GM04503 (cell line): ENCODE results near the gene CHPT1.

Source experiments
- DNase-seq: peaks from one replicate; pipeline ENCODE4 v3.0.0-alpha.2; 2012; ENCODE audit warnings: low read depth

CHPT1 gene

DNA sequence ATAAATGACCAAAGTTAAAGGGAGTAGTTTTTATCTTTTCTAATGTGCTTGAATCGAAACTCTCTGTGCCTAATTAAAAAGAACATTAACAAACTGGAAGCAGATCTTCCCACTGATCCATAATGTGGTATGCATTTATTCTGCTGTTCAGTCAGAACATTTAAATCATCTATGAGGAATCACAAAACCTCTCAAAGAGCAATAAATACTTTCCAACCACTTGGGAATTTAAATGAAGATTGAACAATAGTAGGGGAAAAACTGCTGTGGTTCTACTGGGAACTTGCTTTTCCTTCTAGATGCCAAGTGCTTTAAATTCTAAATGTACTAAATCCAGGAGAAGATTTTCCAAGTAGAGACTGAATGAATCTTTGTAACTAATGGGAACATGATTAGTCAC, 12.3 kb upstream of the CHPT1 start:
- DNase-seq = no peak

DNA sequence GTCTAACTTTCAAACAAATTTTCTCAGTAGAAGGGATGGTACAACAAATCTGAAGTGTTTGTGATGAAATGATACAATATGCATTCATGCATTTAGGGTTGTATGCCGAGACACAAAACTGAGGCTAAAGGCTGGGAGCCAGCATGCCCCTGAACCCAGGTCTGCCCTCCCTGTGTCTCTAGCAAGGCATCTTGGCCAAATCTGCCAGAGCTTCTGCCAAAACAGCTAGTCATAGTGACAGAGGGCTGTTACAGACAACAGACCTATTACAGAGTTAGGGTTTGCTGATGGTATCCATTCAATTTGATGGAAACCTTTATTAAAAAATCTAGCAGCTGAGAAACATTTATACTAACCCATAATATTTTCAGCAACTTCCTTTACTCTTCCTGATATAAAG, 11.3 kb upstream of the CHPT1 start:
- no peak for DNase-seq

DNA sequence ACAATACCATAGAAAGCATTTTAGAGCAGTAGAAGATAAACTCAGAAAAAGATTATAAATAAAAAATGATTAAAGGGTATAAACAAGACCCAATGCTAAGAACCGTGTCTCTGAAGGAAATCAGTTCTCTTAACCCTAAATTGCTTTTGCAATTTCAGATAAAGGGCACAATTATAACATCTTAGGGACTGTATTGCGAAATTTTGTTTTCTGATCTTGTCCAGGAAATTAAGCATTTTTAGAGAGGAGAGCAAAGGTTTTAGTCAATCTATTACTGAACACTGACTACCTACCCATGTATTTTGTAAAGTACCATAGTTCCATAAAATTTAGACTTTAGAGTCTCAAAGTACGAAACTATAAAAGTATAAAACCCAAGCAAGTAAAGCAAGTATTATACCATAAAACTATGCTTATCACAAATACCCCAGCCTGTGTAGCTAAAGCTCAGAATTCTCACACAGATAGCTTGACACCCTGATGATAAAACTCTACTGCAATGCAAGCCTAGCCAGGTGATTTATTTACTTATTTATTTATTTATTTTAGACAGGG, 6.8 kb upstream of the CHPT1 start:
- no peak for DNase-seq

DNA sequence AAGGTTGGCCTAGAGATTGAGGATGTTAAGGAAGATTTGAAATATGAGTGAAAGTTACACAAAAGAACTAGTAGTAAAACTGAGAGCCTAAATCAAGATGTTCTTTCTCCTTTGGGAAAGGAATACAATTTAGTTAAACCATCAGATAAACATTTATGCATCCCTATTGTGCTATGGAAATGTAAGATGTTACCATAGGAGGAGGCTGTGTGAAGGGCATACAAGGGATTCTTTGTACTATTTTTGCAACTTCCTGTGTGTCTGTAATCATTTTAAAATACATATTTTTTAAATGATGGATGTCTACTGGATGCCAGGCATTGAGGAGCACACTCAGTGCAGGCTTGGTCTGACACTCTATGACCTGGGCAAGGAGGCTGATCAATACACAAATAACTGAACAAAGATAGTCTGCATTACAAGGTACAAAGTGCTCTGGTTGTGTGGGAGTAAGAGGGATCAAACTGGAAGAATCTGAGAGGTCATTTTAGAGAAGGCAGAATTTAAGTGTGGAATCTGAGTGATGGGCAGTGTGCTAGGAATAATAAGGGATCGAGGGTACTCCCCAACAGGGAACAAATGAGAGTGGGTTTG, 5.8 kb upstream of the CHPT1 start:
- DNase-seq = no peak

DNA sequence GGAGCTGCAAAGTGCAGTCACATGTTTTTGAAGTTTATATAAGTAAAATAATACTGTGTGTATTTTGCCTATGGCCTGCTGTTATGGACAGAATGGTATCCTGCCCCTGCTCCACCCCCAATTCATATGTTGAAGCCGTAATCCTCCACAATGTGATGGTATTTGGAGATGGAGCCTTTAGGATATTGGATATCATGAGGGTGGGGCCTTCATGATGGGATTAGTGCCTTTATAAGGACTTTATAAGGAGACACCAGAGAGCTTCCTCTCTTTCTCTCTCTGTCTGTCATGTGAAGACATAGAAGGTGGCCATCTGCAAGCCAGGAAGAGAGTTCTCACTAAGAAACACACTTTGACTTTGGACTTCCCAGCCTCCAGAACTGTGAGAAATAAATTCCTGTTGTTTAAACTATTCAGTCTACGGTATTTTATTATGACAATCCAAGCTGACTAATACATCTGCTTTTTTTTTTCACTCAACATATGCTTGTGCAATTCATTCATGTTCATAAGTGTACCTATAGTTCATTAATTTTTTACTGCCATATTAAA, 3.1 kb upstream of the CHPT1 start:
- no peak for DNase-seq

DNA sequence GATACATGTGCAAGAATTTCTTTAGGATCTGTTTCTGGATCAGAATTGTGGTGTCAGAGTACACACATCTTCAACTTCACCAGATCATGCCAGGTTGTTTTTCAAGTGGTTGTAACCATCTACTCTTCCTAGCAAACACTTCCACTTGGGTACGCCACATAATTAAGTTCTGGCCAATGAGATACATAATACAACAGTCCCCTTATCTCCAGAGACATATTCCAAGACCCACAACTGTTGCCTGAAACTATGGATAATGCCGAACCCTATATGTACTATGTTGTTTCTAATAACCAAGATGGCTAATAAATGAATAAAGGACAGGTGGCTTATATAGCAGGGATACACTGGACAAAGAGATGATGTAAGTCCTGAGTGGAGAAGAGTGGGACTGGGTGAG, 2.5 kb upstream of the CHPT1 start:
- no peak for DNase-seq

DNA sequence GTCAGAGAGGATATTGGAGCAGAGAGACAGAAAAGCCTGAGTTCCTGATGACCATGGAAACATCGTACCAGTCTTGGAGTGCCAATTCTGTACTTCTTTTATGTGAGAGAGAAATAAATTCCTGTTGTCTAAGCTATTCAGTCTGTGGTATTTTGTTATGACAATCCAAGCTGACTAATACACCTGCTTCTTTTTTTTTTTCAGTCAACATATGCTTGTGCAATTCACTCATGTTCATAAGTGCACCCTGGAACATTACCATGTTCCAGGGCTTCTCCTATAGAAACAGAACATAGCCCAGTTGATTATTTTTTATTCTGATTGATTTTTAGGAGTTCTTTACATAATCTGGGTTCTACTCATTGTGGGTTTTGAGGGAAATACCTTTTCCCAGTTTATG, 1.7 kb upstream of the CHPT1 start:
- no peak for DNase-seq

DNA sequence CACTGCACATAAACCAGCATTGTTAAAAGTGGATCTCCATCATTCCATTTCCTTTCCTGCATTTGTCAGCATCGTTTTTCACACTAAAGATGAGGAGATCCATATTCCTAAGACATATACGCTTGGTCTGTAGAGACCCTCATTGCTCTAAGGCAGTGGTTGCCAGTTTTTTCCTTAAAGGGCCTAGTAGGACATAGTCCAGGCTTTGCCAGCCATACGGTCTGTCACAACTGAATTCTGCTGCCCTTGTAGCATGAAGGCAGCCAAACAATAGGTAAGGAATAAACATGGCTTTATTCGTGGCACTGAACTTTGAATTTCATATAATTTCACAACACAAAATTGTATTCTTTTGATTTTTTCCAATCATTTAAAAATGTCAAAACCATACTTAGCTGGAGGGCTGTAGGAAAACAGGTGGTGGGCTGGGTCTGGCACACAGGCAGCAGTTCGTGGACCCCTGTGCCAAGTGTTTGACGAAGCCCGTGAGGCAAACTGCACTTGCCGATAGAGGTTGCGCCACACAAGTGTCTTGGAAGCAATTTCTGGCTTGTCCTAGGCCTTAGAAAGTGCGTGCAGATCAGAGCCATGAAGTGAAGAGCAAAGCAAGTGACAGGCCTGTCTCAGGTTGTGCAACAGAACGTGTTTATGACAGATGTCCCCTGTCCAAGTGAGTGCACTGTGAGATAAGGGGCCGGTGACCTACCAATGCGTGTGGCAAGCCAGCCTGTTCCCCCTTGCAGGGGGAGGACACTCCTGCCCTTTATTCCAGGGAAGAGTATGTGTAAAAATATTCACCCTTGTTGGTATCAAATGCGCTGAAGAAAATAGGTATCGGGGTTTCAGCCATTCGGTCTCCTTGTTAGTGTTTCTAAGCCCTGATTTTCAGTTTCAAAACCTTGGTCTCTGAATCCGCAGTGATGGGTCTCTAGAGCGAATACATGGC, 916 bp upstream of the CHPT1 start:
- no peak for DNase-seq

DNA sequence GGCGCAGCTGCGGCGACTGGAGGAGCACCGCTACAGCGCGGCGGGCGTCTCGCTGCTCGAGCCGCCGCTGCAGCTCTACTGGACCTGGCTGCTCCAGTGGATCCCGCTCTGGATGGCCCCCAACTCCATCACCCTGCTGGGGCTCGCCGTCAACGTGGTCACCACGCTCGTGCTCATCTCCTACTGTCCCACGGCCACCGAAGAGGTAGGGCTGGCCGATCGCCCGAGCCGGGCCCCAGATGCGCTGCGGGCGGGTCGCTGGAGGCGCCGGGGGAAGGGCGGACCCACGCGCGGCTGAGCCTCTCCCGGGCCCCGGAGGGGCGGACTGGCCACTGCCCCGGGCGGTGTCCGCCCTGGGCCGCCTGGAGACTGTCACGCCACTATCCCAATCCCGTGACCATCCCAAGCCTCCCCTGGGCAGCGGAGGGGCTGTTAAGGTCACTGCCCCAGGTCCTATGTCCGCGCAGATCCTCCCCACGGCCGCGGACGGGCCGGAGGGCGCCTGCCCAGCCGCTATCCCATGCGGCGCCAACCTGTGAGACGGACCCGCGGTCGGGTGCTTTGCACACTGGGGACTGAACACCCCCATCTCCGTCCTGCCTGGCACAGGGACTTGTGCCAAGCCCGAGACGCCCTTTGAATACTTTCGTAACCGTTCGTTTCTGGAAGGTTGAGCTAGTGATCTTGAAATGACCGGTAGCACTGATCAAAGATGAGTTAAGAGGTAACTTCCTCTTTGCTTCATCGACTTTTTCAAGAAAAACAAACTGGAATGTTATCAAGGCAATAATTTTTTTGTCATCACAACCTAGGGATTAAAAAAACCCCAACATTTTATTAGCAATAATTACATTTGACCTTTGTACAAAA, 725 bp downstream of the CHPT1 start:
- no peak for DNase-seq

DNA sequence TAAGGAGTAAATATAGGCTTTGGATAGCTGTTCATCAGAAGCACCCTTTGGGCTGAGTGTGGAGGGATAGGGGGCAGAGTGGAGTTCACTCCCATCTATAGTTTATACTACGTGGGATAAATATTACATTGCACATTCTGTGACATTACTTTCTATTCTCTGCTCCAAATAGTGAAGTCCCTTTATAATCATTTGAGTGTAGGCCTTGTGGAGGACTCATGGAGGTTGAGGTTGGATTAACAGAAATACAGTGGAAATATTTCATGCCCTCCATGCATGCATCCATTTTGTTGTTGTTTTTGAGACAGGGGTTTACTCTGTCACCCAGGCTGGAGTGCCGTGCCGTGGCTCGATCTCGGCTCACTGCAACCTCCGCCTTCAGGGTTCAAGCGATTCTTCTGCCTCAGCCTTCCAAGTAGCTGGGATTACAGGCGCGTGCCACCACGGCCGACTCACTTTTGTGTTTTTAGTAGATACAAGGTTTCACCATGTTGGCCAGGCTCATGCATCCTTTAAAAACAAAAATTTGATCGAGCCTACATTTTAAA, 1.4 kb downstream of the CHPT1 start:
- no peak for DNase-seq

DNA sequence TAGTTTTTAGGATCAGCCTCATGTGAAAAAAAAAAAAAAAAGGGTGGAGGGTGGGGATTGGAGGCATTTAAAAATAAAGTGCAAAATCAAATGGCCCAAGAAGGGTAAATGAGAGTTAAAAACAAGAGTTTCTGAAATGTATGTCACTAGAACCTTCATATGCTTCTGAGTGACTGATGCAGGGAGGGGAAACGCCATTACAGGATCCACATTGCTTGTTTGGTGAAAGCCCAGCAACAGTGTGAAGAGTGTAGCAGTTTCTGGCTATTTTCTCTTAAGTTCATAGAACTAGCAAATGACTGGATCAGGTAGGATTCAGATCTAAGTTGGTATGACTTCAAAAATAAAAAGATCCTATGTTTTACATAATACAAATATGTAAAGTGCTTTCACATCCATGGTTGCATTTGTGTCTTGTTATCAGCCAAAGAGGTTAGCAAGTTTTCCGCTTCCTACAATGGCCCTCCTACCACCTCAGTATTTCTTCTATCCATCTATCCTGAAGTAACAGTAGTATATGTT, 2.9 kb downstream of the CHPT1 start:
- no peak for DNase-seq

DNA sequence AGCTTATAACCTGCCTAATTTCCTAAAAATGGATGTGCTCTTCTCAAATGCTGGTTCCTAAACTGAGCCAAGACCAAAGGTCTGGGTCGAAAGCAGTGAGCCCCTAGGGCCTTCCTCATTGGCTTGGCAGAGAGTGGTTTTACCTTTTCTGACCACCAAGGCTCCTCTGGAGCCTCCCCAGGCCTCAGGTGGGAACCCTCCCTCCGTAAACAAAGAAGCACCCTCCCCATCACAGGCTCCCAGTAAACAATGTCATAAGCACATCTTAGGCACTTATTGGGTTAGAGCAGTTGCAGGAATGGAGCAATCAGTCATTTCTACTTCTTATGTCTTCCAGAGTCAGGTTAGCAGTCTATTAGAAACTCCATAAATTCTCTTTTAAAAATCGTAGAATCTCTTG, 6.0 kb downstream of the CHPT1 start:
- no peak for DNase-seq

DNA sequence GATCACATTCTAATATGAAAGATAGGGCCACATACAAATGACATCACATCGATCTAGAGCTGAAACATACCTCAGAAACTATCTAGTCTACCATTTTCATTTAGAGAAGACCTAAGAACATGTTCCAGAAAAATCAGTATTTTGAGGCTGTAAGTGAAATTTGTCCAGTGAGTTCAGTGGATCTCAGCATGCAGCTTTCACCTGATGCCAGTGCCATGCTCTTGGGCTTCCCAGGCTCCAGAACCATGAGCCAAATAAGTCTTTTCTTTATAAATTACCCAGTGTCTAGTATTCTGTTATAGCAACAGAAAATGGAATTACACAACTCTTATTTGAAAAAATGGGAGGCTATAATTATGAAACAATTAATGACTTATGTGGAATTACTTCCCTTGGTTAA, 9.0 kb downstream of the CHPT1 start:
- no peak for DNase-seq

DNA sequence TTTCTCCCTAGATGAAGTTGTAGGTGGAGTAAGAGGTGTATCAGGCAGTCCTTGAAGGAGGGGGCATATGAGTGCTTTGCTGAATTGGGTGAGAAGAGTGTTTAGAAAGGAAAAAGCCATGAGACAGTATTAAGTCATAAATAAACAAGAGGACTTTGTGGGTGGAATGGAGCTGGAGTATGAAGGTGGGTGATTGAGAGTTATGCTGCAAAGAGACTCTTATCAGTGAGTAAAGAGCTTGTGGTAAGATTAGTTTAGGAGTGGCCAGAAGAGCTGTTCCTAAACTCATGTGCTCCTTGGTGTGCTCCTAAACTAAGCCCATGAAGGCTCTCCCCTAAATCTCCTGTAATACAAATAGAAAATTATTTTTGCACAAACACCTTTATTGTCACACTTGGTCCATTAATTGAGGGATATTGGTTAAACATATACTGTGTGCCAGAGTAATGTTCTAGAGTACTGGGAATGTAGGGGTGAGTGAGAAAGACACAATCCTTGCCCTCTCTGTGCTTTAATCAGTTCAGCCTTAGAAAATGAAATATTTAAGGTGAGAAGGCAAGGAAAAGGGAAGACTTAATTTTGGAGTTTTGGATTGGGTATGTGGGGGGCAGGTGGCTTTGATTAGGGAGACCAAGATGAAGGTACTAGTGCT, 9.8 kb downstream of the CHPT1 start:
- DNase-seq = no peak

DNA sequence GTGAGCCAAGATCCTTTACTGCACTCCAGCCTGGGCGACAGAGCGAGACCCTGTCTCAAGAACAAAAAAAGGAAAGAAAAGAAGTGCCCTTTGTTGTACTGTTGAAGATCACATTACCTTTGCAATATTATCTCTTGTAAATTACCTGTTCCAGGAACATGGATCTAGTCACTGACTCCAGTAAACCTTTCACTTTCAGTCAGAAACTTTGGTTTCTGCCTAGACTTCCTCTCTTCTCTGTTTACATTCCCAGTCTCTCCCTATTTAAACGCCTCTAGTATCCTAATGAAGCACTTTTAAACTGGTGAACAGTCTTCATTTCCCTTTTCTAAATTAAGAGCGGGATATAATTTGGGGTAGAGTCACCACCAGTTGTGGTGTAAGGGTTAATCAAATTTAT, 12.8 kb downstream of the CHPT1 start:
- DNase-seq = no peak

DNA sequence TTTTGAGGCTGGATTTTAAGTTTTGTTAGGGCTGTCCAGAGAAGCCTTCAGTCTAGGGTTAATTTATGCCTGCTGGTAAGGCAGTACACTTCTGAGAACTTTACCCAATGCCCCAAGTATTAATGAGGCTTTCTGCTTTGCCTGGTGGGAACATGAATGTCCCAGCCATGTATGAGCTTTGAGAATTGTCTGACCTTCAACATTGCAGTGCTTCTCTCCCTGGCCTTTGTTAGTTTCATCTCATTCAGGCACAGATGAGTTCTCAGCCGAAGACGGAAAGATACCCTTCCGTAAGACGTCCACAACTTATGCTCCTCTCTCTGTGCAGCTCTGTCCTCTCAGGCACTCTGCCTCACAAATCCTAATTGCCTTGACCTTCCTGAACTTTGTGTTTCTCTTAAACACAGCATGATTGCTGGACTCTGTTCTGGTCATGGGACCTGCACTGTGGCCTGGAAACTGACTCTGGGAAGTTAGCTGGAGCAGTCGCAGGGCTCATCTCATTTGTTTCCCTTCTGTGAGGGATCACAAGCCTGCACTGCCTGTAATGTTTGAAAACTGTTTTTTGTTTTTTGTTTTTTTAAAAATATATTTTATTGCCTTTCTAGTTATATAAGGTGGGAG, 15.7 kb downstream of the CHPT1 start:
- DNase-seq = no peak

DNA sequence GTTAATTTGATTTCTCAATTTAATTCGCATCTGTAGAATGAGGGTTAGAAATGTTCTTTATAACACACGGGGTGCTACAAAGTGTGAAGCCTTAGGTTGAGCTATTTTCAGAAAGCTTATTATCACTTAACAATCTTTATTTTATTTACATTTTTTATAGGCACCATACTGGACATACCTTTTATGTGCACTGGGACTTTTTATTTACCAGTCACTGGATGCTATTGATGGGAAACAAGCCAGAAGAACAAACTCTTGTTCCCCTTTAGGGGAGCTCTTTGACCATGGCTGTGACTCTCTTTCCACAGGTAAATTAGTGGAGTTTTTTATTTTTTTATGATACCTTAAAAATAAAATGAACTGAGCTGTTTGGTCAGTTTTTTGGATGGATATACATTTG, 16.5 kb downstream of the CHPT1 start:
- no peak for DNase-seq

DNA sequence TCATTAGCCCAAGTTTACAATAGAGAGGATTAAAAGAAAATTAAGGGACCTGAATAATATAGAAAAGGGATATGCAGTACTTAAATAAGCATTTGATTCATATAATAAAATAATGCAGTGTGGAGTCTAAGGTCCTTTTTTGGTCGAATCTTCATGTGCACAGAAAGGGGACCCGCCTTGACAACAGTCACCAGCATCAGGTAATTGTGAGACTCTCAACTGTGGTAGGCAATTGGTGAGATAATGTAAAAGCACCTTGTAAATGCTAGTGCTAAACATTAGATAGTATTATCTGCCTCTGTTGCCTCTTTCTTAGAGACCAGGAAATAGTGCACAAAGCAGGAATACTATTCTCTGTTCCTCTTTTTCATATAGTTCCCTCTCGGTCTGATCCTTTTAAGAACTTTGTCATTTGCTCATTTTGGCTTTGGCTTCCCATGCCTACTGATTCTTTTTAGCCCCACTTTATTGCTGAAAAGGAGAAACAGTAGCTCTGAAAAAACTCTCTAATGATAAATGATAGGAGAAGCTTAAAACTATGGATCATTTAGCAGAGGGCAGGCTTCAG, 17.5 kb downstream of the CHPT1 start:
- no peak for DNase-seq

DNA sequence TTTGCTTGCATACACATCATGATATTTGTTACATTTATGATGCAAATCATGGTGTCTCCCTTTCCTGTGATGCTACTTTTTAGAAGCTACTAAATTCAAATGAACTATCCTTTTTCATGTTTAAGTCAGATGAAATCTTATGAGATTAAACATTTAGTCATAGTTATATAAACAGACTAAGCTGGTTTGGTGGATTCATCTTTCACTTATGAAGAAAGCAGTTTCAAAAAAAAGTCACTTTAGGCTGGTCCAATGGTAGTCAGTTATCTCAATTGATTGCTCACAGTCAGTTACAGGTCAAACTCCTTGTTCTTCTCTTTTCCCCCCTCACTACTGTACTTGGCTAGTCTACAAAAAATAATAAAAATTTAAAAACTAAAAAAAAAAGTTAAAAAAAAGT, 22.1 kb downstream of the CHPT1 start:
- no peak for DNase-seq

DNA sequence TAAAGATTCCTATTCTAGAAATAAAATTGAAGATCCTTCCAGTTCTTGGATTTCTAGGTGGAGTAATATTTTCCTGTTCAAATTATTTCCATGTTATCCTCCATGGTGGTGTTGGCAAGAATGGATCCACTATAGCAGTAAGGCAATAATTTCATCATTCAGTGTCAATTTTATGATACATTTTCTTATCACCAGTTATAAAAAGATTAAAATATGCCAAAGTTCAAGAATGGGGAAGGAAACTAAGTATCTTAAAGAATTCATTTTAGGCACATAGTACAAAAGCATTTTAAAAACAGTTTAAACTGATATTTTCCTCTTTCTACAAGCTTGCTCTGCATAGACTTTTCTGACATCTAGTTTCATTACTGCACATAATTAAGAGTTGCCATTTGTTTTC, 22.7 kb downstream of the CHPT1 start:
- DNase-seq = no peak
